HG03432 (cell line): ENCODE data around the gene PLGRKT.
"Not testable (repeated sequence)": the region's sequence is repeated elsewhere in the genome, so short reads cannot be mapped to it uniquely, and the experiment has no call there.

Experiments used
- ATAC-seq: cut with Tn5 transposase; IDR thresholded peaks from one replicate; pipeline ENCODE4 v1.9.1; 2021; ENCODE audit warnings: mild to moderate bottlenecking, moderate library complexity; ENCODE audit not compliant: unreplicated experiment

Gene PLGRKT

DNA sequence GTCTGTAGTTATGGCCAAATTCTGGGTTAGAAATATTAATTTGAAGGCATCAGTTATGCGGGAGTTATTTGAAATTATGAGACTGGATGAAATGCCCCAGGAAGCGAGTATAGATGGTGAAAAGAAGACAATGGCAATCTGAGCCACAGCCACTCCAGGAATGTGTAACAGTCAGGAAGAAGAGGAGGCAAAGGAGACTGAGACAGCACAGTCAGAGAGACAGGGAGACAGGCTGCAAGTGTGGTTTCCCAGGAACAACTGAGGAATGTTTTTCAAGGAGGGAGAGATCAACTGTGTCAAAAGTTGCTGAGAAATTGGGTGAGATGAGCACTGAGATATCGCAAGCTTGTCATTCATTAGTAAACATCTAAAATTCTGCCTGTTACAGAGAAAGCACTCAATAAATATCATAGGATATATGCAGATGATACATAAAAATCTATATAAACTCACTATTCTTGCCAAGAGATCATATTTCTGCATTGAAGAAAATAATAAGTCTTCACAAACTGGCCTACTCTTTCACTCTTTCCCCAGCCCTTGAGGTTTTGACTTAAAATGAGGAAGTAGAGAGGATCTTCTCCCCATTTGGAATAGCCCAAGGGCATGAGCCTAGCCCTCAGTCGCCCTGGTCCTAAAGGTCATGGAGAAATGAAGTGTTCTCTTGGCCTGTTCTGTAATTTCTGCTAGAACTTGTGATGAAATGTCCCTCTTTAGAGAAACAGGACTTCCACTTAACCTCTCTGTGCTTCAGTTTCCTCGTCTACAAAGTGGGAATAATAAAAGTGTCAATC, 49.5 kb downstream of the PLGRKT start:
- ATAC-seq = no peak

DNA sequence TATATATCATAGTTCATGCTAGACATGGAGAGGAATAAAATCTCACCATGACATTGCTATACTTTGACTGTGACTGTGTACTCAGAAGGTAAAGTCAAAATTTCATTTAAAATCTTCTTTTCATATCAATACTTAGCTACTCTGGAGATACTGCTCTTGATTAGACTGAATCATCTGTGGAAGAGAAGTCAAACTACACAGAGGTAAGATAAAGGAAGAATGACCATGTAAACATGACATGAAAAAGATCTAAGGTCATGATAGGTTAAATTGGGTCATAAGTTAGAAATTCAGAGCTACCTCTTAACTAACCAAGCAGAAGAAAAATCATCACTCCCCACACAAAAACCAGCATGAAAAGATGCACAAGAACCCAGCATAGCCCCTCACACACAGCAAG, 53.3 kb downstream of the PLGRKT start:
- ATAC-seq = no peak

DNA sequence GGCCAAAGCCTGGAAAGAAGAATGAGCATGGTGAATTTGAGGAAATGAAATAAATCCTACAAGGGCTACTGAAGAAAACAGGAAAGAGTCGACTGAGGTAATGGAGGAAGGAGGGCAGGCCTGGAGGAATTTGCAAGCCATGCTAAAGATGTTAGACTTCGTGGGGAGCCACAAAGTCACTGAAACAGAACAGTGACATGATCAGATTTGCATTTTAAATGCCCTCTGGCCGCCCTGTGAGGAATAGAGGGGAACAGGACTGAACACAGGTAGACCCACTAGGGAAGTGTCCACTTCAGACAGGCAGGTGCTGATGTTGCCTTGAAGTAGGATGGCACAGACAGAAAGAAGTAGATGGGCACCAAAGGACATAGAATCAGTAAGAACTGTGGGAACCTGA, 55.2 kb downstream of the PLGRKT start:
- ATAC-seq = no peak

DNA sequence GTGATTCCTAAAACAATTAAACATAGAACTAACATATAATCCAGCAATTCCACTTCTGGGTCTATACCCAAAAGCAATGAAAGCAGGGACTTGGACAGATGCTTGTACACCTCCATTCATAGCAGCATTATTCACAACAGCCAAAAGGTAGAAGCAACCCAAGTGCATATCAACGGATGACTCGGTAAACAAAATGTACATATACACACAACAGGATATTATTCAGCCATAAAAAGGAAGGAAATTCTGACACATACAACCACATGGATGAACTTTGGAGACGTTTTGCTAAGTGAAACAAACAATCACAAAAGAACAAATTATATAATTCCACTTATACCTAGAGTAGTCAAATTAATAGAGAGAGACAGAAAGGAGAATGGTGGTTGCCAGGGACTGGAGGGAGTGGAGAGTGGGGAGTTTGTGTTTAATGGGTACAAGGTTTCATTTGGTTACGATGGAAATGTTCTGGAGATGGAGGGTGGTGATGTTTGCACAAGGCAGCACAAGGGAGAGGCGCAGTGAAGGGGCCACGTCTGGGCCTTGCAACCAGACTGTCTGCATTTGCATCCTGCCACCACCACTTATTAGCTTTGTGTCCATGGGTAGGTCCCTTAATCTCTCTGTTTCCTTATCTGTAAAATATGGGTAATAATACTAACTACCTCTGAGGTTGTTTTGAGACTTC, 61.8 kb downstream of the PLGRKT start:
- no peak for ATAC-seq

DNA sequence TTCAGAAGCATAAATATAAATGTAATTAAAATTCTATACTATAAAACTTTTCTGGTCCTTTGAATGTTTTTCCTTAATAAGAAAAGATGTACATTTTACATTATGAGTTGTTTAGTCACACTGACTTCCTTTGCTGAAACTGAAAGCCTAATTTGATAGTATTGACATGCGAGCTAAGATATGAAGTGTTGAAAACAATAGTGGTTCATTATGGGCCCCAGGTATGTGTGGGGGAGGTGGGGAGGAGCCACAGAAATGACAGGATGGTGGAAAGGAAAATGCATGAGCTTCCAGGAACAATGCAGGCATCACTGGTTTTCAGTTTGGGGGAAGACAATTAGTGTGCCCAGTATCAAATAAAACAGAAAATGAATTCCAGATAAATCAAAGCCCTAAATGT, 62.6 kb downstream of the PLGRKT start:
- no peak for ATAC-seq

DNA sequence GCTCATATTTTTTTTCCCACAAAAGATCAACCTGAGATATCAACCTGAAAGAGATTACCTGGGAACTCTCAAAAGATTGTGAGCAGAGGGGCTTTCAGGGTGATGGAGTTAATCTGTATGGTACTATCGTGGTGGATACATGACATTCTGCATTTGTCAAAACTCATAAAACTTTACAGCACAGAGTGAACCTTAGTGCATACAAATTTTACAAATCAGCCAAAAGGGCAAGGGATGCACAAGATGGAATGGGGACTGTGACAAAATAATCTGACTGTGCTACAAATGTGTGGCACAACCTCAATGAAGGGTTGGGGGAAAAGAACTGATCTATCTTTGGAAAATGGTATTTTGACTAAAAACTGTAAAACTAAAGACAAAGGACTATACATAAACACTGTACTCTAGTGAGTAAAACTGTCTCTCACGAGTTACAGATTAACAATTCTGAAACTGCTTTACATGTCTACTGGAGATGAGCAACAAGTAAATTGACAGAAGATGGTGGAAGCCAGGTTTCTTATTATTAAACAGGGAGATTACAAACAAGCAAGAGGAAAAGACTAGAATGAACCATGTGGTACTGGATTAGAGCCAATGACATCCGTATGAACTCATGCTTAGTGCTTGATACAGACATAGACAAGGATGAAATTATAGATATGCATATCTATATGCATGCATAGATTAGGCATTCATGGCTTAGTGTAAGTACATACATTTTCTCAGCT, 73.3 kb downstream of the PLGRKT start:
- ATAC-seq = peak; percentile 97

DNA sequence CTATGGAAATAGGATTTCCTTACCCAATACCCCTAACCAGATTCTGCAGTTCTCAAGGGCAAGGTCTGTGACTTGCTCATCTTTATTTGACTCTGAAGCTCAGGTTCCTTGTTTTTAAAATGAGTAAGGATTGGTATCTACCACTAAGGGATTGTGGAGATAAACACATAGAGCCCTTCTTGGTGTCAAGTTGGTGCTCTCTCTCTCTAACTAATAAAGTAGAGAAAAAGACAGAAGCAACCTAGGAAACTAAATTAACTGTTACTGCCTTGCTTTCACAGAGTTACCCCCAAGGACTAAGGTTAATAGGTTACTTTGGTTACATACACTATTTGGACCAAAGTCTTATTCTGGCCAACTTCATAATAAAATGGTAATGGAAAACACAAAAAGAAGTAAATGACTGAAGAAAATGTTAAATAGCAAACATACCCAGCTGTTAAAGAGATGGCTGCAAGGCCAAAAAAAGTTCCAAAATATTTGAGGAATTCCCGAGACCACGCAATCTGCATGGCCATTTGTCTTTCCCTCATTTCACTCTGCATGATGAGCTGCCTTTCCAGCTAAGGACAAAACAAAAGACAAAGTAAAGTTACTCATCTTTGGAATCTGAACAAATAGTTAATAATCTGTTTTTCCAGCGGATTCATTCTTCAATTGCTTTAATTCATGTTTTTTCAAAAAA, 76.3 kb downstream of the PLGRKT start:
- ATAC-seq = no peak

DNA sequence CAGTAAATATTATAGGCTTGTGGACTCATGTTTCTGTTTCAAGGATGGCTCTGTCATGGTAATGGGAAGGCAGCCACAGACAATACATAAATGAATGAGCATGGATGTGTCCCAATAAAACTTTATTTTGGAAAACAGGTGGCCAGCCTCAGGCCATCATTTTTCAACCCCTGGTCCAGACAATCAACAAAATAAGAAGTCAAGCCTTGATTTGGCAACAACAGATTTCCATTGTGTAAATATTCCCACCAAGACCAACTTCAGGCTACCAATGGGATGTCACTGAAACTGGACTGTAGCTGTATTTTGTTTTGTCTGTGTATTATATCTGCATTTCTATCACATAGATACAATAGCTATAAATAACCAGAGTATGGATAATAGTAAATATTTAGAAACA, 77.4 kb downstream of the PLGRKT start:
- no peak for ATAC-seq

DNA sequence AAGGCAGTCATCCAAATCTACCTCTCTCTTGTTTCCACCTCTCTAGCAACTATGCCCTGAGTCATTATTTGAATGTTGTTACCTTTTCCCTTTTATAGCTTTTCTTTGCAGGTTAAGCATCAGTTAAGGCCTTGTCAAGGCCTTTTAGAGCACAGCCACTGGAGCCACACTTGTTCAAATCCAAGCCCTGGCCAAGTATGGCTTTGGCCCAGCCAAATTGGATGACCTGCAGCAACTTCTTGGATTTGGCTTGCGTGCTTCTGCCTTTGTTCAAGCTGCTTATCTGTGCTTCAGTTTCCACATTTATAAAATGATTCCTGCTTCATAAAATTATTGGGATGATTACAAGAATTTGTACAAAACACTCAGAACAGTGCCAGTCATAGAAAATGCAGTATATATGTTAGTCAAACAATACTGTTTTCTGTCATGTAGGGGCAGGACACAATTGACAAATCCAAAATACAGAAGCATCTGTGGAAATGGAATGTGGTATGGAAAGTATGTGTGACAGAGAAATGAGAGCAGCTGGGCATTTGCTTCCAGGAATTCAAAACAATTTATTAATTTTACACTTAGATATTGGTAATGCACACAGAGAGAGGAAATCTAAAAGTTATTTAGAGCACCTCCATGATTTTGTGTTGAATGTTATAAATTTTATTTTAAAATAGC, 80.2 kb downstream of the PLGRKT start:
- no peak for ATAC-seq

DNA sequence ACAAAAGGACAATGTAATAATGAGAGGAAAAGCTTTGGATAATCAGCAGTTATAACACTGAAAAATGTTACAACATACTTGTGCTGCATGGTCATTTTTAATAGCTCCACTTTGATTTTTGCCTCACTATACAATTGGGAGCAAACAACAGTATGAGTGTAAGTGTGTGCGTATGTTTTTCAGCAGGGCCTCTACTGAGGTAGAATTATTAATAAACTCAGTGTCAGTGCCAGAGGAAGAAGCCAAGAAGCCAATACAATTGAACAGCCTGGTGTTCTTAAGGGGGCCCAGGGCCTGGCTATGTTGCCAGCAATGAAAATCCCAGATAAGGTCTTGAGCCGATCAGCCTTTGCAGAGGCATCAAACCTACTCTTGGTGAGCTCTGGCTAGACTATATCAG, 81.9 kb downstream of the PLGRKT start:
- no peak for ATAC-seq

DNA sequence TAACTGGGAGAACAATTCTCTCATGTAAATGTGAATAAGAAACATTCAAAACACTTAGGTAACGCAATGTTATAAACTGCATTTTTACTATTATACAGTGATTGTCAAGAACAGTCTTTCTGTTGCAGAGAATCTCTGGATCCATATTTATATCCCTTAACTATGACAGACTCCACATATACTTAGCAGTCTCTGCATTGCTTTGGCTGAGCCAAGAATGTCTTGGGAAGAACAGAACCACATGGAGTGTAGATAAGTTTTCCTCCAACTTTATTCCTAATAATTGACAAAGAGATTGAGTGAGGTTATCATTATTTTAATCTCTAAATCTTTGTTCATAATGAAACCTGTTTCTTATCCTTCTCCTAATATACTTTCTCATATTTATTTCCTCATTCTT, 82.5 kb downstream of the PLGRKT start:
- ATAC-seq = no peak

DNA sequence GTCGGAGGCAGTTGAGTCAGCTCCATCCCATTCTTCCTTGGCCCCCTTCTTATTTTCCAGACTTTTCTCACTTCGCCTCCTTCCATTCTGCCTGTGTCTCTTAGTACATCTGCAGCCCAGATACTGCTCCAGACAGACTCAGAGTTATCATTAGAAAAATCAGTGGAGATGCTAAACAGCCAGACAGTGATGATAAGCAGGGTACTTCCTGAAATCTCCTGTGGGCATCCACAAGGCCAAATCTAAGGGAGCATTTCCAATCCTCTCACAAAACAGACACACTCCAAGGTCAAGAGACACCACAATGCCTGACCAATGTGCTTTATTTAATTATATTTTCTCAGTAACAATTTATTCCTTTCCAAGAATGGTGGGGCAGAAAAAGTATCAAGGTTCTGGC, 83.5 kb downstream of the PLGRKT start:
- ATAC-seq = no peak

DNA sequence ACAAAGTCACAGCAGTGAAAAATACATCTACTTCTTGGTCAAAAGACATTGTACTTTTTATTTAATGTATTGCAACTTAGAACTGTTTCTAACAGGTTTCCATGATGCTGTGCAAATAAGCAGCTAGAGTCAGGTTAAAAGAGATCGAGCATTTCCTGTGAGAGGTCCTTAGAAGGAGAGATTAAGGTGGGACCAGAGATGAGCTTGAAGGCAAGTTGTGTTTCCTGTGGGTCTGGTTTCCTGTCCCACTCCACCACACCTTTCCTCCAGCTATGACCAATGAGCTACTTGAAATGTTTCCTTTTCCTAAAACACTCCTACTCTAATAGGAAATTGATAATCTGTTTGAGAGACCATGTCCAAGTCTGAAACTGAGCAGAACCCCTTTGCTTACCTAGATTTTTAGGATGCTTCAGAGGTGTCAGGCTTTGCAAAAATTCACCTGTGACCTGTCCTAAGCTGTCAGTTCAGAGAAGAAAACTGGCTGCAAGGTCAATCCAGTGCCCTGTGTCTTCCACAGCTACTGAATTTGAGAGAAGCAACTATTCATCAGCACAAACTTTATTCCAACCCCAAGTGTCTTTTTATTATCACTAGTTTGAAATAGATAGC, 85.0 kb downstream of the PLGRKT start:
- no peak for ATAC-seq

DNA sequence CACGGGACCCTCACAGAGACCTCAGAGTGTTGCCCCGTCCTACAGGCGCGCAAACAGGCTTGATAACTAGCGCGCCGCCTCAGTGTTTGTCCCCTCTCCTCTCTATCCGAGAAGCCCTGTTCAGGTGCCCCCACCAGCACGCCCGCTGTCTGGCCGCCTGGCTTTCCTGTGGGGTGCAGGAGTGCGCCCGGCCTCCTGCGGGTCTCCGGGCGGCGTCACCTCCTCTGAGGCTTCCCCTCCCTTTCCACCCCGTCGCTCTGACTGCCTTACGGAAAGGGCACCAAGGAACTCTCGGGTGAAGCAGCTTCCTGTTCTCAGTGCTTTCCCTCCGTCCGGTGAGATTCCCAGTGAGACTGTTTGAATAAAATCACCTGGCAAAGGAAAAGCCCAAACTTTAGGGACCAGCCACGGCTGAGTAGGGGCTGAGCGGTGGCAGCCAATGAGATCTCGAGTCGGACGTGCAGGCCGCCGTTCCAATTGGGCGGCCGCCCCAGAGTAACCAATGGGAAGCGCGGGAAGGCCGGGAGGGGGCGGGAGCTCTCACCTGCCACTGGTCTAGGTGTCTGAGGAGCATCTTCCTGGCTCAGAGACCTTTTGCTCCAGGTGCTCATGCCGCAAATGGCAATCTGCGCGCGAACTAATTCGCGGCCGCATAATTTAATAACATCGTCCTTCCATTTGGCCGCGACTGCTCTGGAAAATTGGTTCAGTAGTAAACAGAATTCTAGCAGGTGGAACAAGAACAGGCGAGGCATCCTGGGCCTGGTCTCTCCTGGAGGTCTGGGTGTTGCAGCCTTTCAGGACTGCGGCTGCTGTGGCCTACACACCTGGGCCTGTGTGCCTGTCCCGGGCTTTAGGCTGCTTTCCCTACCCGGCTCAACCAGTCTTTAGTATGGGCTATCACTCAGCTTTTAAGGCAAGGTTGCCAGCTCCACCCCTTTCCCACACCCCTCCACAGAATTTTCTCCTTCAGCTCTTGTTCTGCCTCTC, 98.4 kb downstream of the PLGRKT start, which contains the start of gene RLN1:
Gene RLN1, minus strand, starts transcription at position 885 of the 990 bp plus-strand sequence. Its CDS starts 130 bp downstream, at position 755.
- peak; percentile 100 for ATAC-seq

DNA sequence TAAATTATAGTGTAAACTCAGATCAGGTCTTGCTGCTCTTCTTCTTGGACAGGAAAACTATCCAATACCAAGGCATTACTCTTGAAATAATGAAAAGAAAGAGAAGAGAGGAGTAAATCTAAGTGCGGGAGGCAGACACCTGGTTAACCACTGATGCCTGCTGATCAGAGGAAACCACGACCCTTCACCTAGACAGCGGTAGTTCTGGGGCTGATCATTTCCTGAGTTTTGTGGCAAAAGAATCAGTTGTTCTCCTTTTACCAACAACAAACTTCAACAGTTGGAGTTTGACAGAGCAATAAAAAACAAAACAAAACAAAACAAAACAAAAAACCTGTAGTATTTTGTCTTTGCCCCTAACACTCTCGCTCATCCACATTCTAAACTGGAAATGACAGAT, 101.0 kb downstream of the PLGRKT start:
- ATAC-seq = no peak

DNA sequence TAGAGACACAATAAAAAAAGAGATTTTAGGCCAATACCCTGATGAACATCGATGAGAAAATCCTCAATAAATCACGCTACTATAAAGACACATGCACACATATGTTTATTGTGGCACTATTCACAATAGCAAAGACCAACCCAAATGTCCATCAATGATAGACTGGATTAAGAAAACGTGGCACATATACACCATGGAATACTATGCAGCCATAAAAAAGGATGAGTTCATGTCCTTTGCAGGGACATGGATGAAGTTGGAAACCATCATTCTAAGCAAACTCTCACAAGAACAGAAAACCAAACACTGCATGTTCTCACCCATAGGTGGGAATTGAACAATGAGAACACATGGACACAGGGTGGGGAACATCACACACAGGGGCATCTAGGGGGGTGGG, 106.4 kb downstream of the PLGRKT start:
- not testable (repeated sequence) for ATAC-seq

DNA sequence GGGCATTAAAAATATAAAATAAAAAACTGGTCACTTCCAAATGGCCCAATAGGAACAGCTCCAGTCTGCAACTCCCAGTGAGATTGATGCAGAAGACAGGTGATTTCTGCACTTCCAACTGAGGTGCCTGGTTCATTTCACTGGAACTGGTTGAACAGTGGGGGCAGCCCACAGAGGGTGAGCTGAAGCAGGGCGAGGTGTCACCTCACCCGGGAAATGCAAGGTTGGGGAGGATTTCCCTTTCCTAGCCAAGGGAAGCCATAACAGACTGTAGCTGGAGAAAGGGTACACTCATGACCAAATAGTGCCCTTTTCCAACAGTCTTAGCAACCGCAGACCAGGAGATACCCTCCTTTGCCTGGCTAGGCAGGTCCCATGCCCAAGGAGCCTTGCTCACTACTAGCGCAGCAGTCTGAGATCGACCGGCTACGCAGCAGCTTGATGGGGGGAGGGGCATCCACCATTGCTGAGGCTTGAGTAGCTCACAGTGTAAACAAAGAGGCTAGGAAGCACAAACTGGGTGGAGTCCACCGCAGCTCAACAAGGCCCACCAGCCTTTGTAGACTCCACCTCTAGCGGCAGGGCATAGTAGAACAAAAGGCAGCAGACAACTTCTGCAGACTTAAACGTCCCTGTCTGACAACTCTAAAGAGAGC, 110.7 kb downstream of the PLGRKT start:
- no peak for ATAC-seq

DNA sequence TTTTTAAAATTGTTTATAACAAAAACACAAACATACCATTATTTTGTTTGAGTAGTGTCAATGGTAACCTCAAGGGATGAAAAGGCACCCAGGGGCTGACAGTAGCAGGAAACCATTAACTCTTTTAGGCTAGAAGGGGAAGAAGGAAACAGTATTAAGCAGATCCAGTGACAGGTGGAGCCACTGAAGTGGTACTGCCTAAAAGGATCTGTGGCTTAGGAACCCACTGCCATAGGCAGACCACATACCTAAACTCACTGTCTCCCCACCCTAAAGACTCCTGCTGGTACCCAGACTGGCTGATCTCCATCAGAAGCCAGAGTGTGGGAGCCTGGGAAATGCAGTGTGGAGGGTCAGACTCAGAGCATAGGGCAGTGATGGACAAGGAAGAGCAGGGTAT, 111.5 kb downstream of the PLGRKT start:
- no peak for ATAC-seq
